Activated CD4-positive, alpha-beta T cell treated with anti-CD3 and anti-CD28 coated beads, Interleukin-2, amount 10 ng/mL, durations not matched to agents 24 days and 14 days (primary cell): Measurements from ENCODE around the gene POU4F1. TPM values are rescaled to one million over a fixed set of nuclear protein-coding genes. Genes with fewer than 3 reads are reported as not detected.
A peak's percentile ranks its signal among the peaks of the same experiment; 100 is the strongest.

ENCODE experiments used
- DNase-seq: peaks from one replicate; pipeline ENCODE4 v3.0.0; 2022
- H3K27ac Mint-ChIP-seq: one replicate; pipeline ENCODE4 v1.8.0; 2022; ENCODE audit warnings: mild to moderate bottlenecking, mixed read lengths
- H3K27me3 Mint-ChIP-seq: one replicate; pipeline ENCODE4 v1.8.0; 2022; ENCODE audit warnings: mixed read lengths
- H3K36me3 Mint-ChIP-seq: one replicate; pipeline ENCODE4 v1.8.0; 2022; ENCODE audit warnings: low read depth, mild to moderate bottlenecking, mixed read lengths
- H3K4me1 Mint-ChIP-seq: one replicate; pipeline ENCODE4 v1.8.0; 2021; ENCODE audit warnings: mixed read lengths
- H3K4me3 Mint-ChIP-seq: one replicate; pipeline ENCODE4 v1.8.0; 2022; ENCODE audit warnings: mild to moderate bottlenecking, moderate library complexity, mixed read lengths
- H3K9me3 Mint-ChIP-seq: one replicate; pipeline ENCODE4 v1.8.0; 2021; ENCODE audit warnings: mixed read lengths
- intact Hi-C: fragments of 100-400 bp; cut with micrococcal nuclease; formaldehyde crosslinking; loops from one replicate; pipeline ENCODE4 v1.15.1; 2023
- total RNA-seq: library from RNA; stranded (reverse); gene quantifications from 2 replicates; pipeline ENCODE4 v1.2.3, GENCODE V29; 2022

POU4F1 gene
- total RNA-seq, 1 donor from 2014 or later, result 0.14 TPM

- H3K36me3 Mint-ChIP-seq, result no peaks in the 10 kb centered on the region
- peaks cover 76% of the 10 kb centered on the region for H3K27me3 Mint-ChIP-seq
- no peak for DNase-seq
- H3K27ac Mint-ChIP-seq, result no peak overlapping the region
- intact Hi-C loops, result loop anchor here (10.0 kb wide), 1 partner anchor 458 kb away; no protein-coding TSS in a partner anchor
- no peak overlapping the region for H3K4me3 Mint-ChIP-seq
- H3K9me3 Mint-ChIP-seq, result peaks cover 9% of the 10 kb centered on the region
- no peaks in the 10 kb centered on the region for H3K4me1 Mint-ChIP-seq
Observed at GRCh38 chr13:78593129-78593528, 10.2 kb downstream of the POU4F1 start.

GRCh38 chr13:78592584-78592983 is 10.8 kb downstream of the POU4F1 start:
- intact Hi-C loops, result loop anchor here (10.0 kb wide), 1 partner anchor 458 kb away; no protein-coding TSS in a partner anchor

GRCh38 chr13:78589206-78589605 is 14.1 kb downstream of the POU4F1 start:
- DNase-seq, result peak; percentile 63
- peaks cover 72% of the 10 kb centered on the region for H3K27me3 Mint-ChIP-seq
- H3K36me3 Mint-ChIP-seq, result no peaks in the 10 kb centered on the region
- intact Hi-C loops, result no loop called here
- H3K4me1 Mint-ChIP-seq, result peaks cover 4% of the 10 kb centered on the region
- peaks cover 17% of the 10 kb centered on the region for H3K9me3 Mint-ChIP-seq
- H3K27ac Mint-ChIP-seq, result no peak overlapping the region
- H3K4me3 Mint-ChIP-seq, result no peak overlapping the region

More at GRCh38 chr13:78592584-78592983, 10.8 kb downstream of the POU4F1 start:
- DNase-seq, result no peak
- peaks cover 11% of the 10 kb centered on the region for H3K9me3 Mint-ChIP-seq
- no peaks in the 10 kb centered on the region for H3K36me3 Mint-ChIP-seq
- H3K27me3 Mint-ChIP-seq, result peaks cover 77% of the 10 kb centered on the region
- no peaks in the 10 kb centered on the region for H3K4me1 Mint-ChIP-seq
- H3K4me3 Mint-ChIP-seq, result no peak overlapping the region
- H3K27ac Mint-ChIP-seq, result no peak overlapping the region

DNA sequence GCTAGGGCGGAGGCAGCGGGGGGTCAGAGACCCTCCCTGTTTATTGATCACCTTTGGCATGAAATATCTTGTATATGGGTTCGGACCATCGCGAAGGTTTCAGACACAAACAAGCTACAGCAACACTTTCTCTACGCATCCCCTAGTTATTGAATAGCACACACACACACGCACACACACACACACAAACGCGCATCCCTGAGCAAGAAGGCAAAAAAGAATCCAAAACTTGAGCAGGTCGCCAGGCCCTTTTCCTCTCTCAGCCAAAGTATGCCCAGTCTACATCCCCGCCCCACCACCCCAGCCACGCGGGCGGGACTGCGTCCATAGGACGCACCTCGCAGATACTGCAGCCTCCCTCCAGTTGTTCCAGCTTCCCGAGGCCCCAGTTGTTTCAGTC is 16.0 kb downstream of the POU4F1 start:
- no peak for DNase-seq

GRCh38 chr13:78586706-78587105 is 16.6 kb downstream of the POU4F1 start:
- Mint-ChIP-seq H3K27me3 (peaks cover 58% of the 10 kb centered on the region), H3K27ac (no peak overlapping the region), H3K36me3 (no peaks in the 10 kb centered on the region), H3K4me3 (no peak overlapping the region), H3K9me3 (peaks cover 17% of the 10 kb centered on the region), H3K4me1 (peaks cover 4% of the 10 kb centered on the region)
- intact Hi-C loops, result no loop called here
- DNase-seq, result no peak

More for the DNA sequence above, 16.0 kb downstream of the POU4F1 start:
- no peaks in the 10 kb centered on the region for H3K36me3 Mint-ChIP-seq
- H3K9me3 Mint-ChIP-seq, result peaks cover 17% of the 10 kb centered on the region
- H3K27ac Mint-ChIP-seq, result no peak overlapping the region
- intact Hi-C loops, result no loop called here
- H3K4me1 Mint-ChIP-seq, result peaks cover 4% of the 10 kb centered on the region
- H3K27me3 Mint-ChIP-seq, result peaks cover 63% of the 10 kb centered on the region
- H3K4me3 Mint-ChIP-seq, result no peak overlapping the region

GRCh38 chr13:78576261-78576660 is 27.1 kb downstream of the POU4F1 start:
- H3K27me3 Mint-ChIP-seq, result peaks cover 10% of the 10 kb centered on the region
- intact Hi-C loops, result no loop called here
- no peaks in the 10 kb centered on the region for H3K36me3 Mint-ChIP-seq
- no peaks in the 10 kb centered on the region for H3K9me3 Mint-ChIP-seq
- no peak overlapping the region for H3K27ac Mint-ChIP-seq
- no peak for DNase-seq
- H3K4me1 Mint-ChIP-seq, result no peaks in the 10 kb centered on the region
- no peak overlapping the region for H3K4me3 Mint-ChIP-seq

DNA sequence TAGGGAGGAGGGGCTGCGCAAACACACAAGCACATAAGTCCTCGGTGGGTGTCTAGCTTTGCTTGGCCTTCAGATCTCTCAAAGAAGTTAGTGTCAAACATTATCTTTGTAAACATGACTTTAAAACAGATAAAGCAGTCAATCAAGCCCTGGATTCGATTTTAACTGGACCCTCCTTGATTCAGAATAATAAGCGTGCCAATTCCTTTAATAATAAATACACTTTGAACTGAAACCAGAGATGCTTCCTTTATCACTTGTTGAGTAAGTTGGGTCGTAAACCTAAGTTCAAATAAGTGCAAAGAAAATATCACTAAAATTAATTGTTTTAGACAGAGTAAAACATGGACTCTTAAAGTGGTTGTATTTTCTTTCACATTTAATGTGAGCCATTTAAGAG is 30.9 kb downstream of the POU4F1 start:
- H3K36me3 Mint-ChIP-seq, result no peaks in the 10 kb centered on the region
- intact Hi-C loops, result no loop called here
- no peak for DNase-seq
- H3K4me3 Mint-ChIP-seq, result no peak overlapping the region
- H3K27me3 Mint-ChIP-seq, result peaks cover 7% of the 10 kb centered on the region
- H3K4me1 Mint-ChIP-seq, result no peaks in the 10 kb centered on the region
- no peaks in the 10 kb centered on the region for H3K9me3 Mint-ChIP-seq
- H3K27ac Mint-ChIP-seq, result no peak overlapping the region

- H3K9me3 Mint-ChIP-seq, result no peaks in the 10 kb centered on the region
- no peak overlapping the region for H3K4me3 Mint-ChIP-seq
- H3K27me3 Mint-ChIP-seq, result peaks cover 2% of the 10 kb centered on the region
- H3K36me3 Mint-ChIP-seq, result no peaks in the 10 kb centered on the region
- DNase-seq, result no peak
- intact Hi-C loops, result no loop called here
- no peaks in the 10 kb centered on the region for H3K4me1 Mint-ChIP-seq
- no peak overlapping the region for H3K27ac Mint-ChIP-seq
Observed at GRCh38 chr13:78569029-78569428, 34.3 kb downstream of the POU4F1 start.

- intact Hi-C loops, result no loop called here
- Mint-ChIP-seq H3K4me3 (no peak overlapping the region), H3K27ac (no peak overlapping the region), H3K27me3 (peaks cover 6% of the 10 kb centered on the region), H3K9me3 (no peaks in the 10 kb centered on the region), H3K36me3 (no peaks in the 10 kb centered on the region), H3K4me1 (no peaks in the 10 kb centered on the region)
- DNase-seq, result no peak
Observed at GRCh38 chr13:78566631-78567030, 36.7 kb downstream of the POU4F1 start.

DNA sequence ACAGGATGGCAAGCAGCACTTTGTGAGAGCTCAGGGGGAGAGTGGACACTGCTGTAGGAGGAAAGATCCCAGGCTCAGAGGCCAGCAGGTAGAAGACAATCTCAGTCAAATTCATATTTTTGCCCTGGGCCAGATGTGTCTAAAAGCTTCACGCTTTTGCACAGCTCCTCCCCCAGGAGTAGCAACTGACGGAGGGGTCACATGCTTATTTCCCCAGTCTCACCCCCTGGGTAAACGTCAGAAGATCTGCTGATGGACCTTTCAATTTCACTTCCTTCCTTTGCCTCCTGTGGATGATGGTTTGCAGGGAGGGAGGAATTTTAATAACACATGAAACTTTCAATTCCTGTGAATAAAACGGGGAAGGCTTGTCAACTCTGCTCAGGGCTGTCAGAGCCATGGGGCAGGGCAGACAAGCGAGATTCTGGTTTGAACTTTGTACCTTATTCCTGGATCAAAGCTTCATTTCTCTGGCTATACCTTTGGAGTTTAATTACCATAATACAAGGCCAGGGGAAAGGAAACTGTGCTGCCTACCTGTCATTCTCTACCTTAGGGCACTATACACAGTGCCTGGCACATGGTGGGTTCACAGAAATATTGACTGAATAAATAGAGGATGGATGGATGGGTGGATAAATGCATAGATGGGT is 41.0 kb downstream of the POU4F1 start:
- no peak for DNase-seq
- no peak overlapping the region for H3K27ac Mint-ChIP-seq
- no peak overlapping the region for H3K4me3 Mint-ChIP-seq
- H3K36me3 Mint-ChIP-seq, result no peaks in the 10 kb centered on the region
- intact Hi-C loops, result no loop called here
- peaks cover 5% of the 10 kb centered on the region for H3K27me3 Mint-ChIP-seq
- H3K4me1 Mint-ChIP-seq, result no peaks in the 10 kb centered on the region
- H3K9me3 Mint-ChIP-seq, result no peaks in the 10 kb centered on the region

Other genes with a start within 250 kb of the POU4F1 start
- gene OBI1, start 55.6 kb upstream of the POU4F1 start, total RNA-seq, result 21.4 and 22.6 TPM in 2 replicates